ENCODE measurements around the gene METAP1D.
A peak's percentile ranks its signal among the peaks of the same experiment; 100 is the strongest.

GRCh38 chr2:172082944-172083627 is 83.3 kb downstream of the METAP1D start:
- TF ChIP-seq, protein P1, sequence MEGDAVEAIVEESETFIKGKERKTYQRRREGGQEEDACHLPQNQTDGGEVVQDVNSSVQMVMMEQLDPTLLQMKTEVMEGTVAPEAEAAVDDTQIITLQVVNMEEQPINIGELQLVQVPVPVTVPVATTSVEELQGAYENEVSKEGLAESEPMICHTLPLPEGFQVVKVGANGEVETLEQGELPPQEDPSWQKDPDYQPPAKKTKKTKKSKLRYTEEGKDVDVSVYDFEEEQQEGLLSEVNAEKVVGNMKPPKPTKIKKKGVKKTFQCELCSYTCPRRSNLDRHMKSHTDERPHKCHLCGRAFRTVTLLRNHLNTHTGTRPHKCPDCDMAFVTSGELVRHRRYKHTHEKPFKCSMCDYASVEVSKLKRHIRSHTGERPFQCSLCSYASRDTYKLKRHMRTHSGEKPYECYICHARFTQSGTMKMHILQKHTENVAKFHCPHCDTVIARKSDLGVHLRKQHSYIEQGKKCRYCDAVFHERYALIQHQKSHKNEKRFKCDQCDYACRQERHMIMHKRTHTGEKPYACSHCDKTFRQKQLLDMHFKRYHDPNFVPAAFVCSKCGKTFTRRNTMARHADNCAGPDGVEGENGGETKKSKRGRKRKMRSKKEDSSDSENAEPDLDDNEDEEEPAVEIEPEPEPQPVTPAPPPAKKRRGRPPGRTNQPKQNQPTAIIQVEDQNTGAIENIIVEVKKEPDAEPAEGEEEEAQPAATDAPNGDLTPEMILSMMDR (IDR thresholded peaks at IDR 0.05), result peak in 1 of 12 donors; percentile 17
- no peak for TF ChIP-seq POLR2A (IDR thresholded peaks at IDR 0.05)
